Naive thymus-derived CD4-positive, alpha-beta T cell (primary cell): ENCODE measurements around the gene CORO2B. TPM values are rescaled to one million over a fixed set of nuclear protein-coding genes. Genes with fewer than 3 reads are reported as not detected.

ENCODE experiments used
- ATAC-seq: fragments of 150-1000 bp; cut with Tn5 transposase; 2 replicates; pipeline ENCODE4 v1.10.0; 2021; ENCODE audit warnings: mild to moderate bottlenecking, moderate library complexity
- CTCF ChIA-PET: fragments of 350-600 bp; sonication (Branson Sonifier 250); formaldehyde crosslinking; loops from one replicate; lab custom pipeline; 2021; ENCODE audit warnings: antibody characterized with exemption; lab: Charles Lee
- POLR2A ChIA-PET: fragments of 350-600 bp; sonication (Branson Sonifier 250); formaldehyde crosslinking; loops from one replicate; lab custom pipeline; 2021; ENCODE audit warnings: antibody characterized with exemption, inconsistent platforms; lab: Charles Lee
- DNase-seq, 9 donors: peaks; one replicate each; pipeline versions ENCODE4 v3.0.0 to v3.0.0-alpha.2; 2020 to 2022; ENCODE audit warnings: mixed read lengths in 1 of 9
- H3K27ac ChIP-seq: one replicate; pipeline ENCODE4 v1.7.0; 2013; ENCODE audit warnings: mild to moderate bottlenecking, low read depth, low read length, moderate library complexity
- H3K27me3 ChIP-seq, 2 donors: one replicate each; pipeline ENCODE4 v1.7.0; 2013; ENCODE audit warnings: low read length in 2 of 2, mild to moderate bottlenecking in 2 of 2, moderate library complexity in 2 of 2; ENCODE audit not compliant: control insufficient read depth in 2 of 2, insufficient read depth in 2 of 2
- H3K36me3 ChIP-seq, 3 experiments: 1 replicate in 2 of 3; 2 replicates in 1 of 3; pipeline ENCODE4 v1.7.0; 2013; ENCODE audit warnings: low read length in 3 of 3, mild to moderate bottlenecking in 3 of 3, moderate library complexity in 1 of 3; ENCODE audit not compliant: insufficient read depth in 3 of 3, control insufficient read depth in 2 of 3
- H3K4me1 ChIP-seq, 2 donors: one replicate each; pipeline ENCODE4 v1.7.0; 2013; ENCODE audit warnings: low read length in 2 of 2, mild to moderate bottlenecking in 2 of 2, moderate library complexity in 1 of 2; ENCODE audit not compliant: control insufficient read depth in 2 of 2, insufficient read depth in 2 of 2
- H3K4me3 ChIP-seq: 2 replicates; pipeline ENCODE4 v1.7.0; 2013; ENCODE audit warnings: mild to moderate bottlenecking, low read length
- H3K9me3 ChIP-seq, 3 experiments: 1 replicate in 2 of 3; 2 replicates in 1 of 3; pipeline ENCODE4 v1.7.0; 2013; ENCODE audit warnings: low read length in 3 of 3; ENCODE audit not compliant: control insufficient read depth in 2 of 3
- H3K27ac Mint-ChIP-seq, 9 donors: one replicate each; pipeline ENCODE4 v1.8.0; 2020 to 2022; ENCODE audit warnings: mixed read lengths in 9 of 9, mild to moderate bottlenecking in 8 of 9, moderate library complexity in 5 of 9, inconsistent platforms in 2 of 9
- H3K27me3 Mint-ChIP-seq, 5 donors: one replicate each; pipeline ENCODE4 v1.8.0; 2021 to 2022; ENCODE audit warnings: mixed read lengths in 5 of 5, mild to moderate bottlenecking in 1 of 5
- H3K36me3 Mint-ChIP-seq, 5 donors: one replicate each; pipeline ENCODE4 v1.8.0; 2020 to 2022; ENCODE audit warnings: mixed read lengths in 5 of 5, mild to moderate bottlenecking in 3 of 5, inconsistent platforms in 1 of 5
- H3K4me1 Mint-ChIP-seq, 7 donors: one replicate each; pipeline ENCODE4 v1.8.0; 2020 to 2022; ENCODE audit warnings: mixed read lengths in 7 of 7, mild to moderate bottlenecking in 3 of 7, inconsistent platforms in 1 of 7
- H3K4me3 Mint-ChIP-seq, 10 donors: one replicate each; pipeline ENCODE4 v1.8.0; 2020 to 2022; ENCODE audit warnings: mild to moderate bottlenecking in 10 of 10, mixed read lengths in 10 of 10, moderate library complexity in 6 of 10, inconsistent platforms in 2 of 10
- H3K9me3 Mint-ChIP-seq, 11 donors: one replicate each; pipeline ENCODE4 v1.8.0; 2020 to 2022; ENCODE audit warnings: mixed read lengths in 11 of 11, mild to moderate bottlenecking in 4 of 11, inconsistent platforms in 1 of 11, moderate library complexity in 1 of 11
- intact Hi-C, 2 donors: fragments of 100-400 bp; cut with micrococcal nuclease; formaldehyde crosslinking; loops; one replicate each; pipeline ENCODE4 v1.15.1; 2023
- polyA plus RNA-seq, 2 donors: library from polyadenylated mRNA; unstranded; fragments of 300-500 nt; fragmentation: Illumina TruSeq; gene quantifications; one replicate each; pipeline ENCODE4 v1.2.3, GENCODE V29; 2021
- total RNA-seq, 6 experiments: library from RNA in 5 of 6; stranded (reverse) in 5 of 6; gene quantifications; 1 replicate in 5 of 6; 2 replicates in 1 of 6; pipeline ENCODE4 v1.2.3 and lab custom pipeline; 2021 to 2026

The CORO2B gene
- total and polyA plus RNA-seq, 7 experiments from 2014 or later: 0.15 TPM; not detected in 6

DNA sequence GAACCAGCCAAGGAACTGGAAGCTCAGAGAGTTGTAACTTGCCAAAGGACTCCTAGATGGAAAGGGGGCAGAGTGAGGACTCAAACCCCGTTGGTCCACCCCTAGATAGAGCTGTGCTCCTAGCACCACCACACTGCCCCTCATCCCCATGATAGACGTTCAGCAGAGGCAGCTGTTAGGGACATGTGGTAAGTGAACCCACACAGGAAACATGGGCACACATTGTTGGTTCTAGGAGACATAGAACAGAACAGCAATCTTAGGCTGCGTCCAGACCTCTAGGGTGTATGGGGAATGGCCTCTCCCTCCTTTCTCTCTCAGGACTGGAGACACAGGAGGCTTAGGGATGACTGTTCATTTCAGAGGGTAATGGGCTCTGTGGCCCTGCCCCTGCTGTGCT lies 139.2 kb downstream of the CORO2B start:
- intact Hi-C loops: no loop called here
- POLR2A ChIA-PET: no interaction called here
- CTCF ChIA-PET: interaction anchor here (0.6 kb wide), 1 partner anchor 47 kb away, joined by 3 read pairs; no protein-coding TSS in a partner anchor
- no peaks in the 10 kb centered on the region for H3K4me1 Mint-ChIP-seq
- Histone ChIP-seq H3K27me3 (no peaks in the 10 kb centered on the region), H3K36me3 (no peaks in the 10 kb centered on the region), H3K4me1 (no peaks in the 10 kb centered on the region), H3K9me3 (no peaks in the 10 kb centered on the region), H3K27ac (no peak overlapping the region), H3K4me3 (no peak overlapping the region)
- H3K36me3 Mint-ChIP-seq: peaks cover 0 to 4% (median 0%) of the 10 kb centered on the region in 5 donors
- H3K4me3 Mint-ChIP-seq: no peak overlapping the region
- no peaks in the 10 kb centered on the region for H3K9me3 Mint-ChIP-seq
- DNase-seq (no peak), ATAC-seq (no peak)
- H3K27me3 Mint-ChIP-seq: peaks cover 4 to 16% (median 14%) of the 10 kb centered on the region in 5 donors
- H3K27ac Mint-ChIP-seq: no peak overlapping the region

DNA sequence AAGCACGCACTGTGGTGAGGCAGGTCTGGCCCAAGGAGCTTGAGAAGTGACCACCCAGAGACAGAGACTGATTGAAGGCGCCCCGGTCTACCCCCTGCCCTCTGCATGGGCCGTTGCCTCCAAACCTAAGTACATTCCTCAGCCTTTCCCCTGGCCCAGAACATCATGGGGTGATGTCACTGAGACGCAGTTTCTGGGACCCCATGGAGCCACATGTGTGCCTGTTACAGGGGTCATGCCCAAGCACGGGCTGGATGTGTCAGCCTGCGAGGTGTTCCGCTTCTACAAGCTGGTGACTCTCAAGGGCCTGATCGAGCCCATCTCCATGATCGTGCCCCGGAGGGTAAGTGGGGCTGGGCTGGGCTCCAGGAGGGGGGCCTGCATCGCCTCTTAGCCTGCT lies 139.7 kb downstream of the CORO2B start:
- Mint-ChIP-seq H3K4me1 (no peaks in the 10 kb centered on the region), H3K27me3 (peaks cover 4 to 16% (median 14%) of the 10 kb centered on the region in 5 donors), H3K36me3 (peaks cover 0 to 4% (median 0%) of the 10 kb centered on the region in 5 donors), H3K9me3 (no peaks in the 10 kb centered on the region), H3K4me3 (no peak overlapping the region), H3K27ac (no peak overlapping the region)
- Histone ChIP-seq H3K27ac (no peak overlapping the region), H3K9me3 (no peaks in the 10 kb centered on the region), H3K36me3 (no peaks in the 10 kb centered on the region), H3K27me3 (no peaks in the 10 kb centered on the region), H3K4me1 (no peaks in the 10 kb centered on the region), H3K4me3 (no peak overlapping the region)
- DNase-seq: no peak
- intact Hi-C loops: no loop called here
- ChIA-PET CTCF (no interaction called here), POLR2A (no interaction called here)
- no peak for ATAC-seq

- H3K9me3 ChIP-seq: no peaks in the 10 kb centered on the region
- CTCF ChIA-PET: no interaction called here
- POLR2A ChIA-PET: no interaction called here
- H3K4me1 Mint-ChIP-seq: no peaks in the 10 kb centered on the region
- H3K27ac Mint-ChIP-seq: no peak overlapping the region
- H3K36me3 Mint-ChIP-seq: peaks cover 0 to 4% (median 0%) of the 10 kb centered on the region in 5 donors
- no peaks in the 10 kb centered on the region for H3K4me1 ChIP-seq
- ATAC-seq (no peak), DNase-seq (no peak)
- H3K9me3 Mint-ChIP-seq: no peaks in the 10 kb centered on the region
- H3K27me3 Mint-ChIP-seq: peaks cover 4 to 14% (median 11%) of the 10 kb centered on the region in 5 donors
- no peak overlapping the region for H3K27ac ChIP-seq
- H3K4me3 Mint-ChIP-seq: no peak overlapping the region
- no peaks in the 10 kb centered on the region for H3K27me3 ChIP-seq
- H3K36me3 ChIP-seq: no peaks in the 10 kb centered on the region
- H3K4me3 ChIP-seq: no peak overlapping the region
- intact Hi-C loops: no loop called here
Observed at GRCh38 chr15:68719051-68719450, 140.3 kb downstream of the CORO2B start.

- no peaks in the 10 kb centered on the region for H3K9me3 ChIP-seq
- ChIA-PET POLR2A (no interaction called here), CTCF (interaction anchor here (1.3 kb wide), 1 partner anchor 156 kb away, joined by 4 read pairs; no protein-coding TSS in a partner anchor)
- ATAC-seq (no peak), DNase-seq (no peak)
- H3K36me3 ChIP-seq: no peaks in the 10 kb centered on the region
- H3K4me1 ChIP-seq: no peaks in the 10 kb centered on the region
- no peak overlapping the region for H3K27ac ChIP-seq
- H3K9me3 Mint-ChIP-seq: no peaks in the 10 kb centered on the region
- peaks cover 4 to 17% (median 11%) of the 10 kb centered on the region in 5 donors for H3K27me3 Mint-ChIP-seq
- H3K27ac Mint-ChIP-seq: no peak overlapping the region
- H3K36me3 Mint-ChIP-seq: peaks cover 0 to 4% (median 0%) of the 10 kb centered on the region in 5 donors
- intact Hi-C loops: no loop called here
- H3K4me3 Mint-ChIP-seq: no peak overlapping the region
- H3K4me1 Mint-ChIP-seq: no peaks in the 10 kb centered on the region
- H3K4me3 ChIP-seq: no peak overlapping the region
- no peaks in the 10 kb centered on the region for H3K27me3 ChIP-seq
Observed at GRCh38 chr15:68719672-68720071, 140.9 kb downstream of the CORO2B start.

DNA sequence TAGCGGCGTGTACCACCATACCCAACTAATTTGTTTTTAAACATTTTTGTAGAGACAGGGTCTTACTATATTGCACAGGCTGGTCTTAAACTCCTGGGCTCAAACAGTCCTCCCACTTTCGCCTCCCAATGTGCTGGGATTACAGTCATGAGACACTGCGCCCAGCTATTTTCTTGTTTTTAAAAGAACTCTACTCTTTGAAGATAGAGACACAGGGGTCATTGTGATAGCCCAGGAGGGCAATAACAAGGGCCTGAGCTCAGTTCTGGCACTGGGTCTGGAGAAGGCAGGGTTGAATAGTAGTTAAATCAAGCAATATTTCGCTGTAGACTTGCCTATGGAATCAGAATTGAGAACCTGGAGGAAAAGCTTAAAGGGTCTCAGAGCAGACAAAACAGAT lies 143.1 kb downstream of the CORO2B start:
- no peak overlapping the region for H3K27ac Mint-ChIP-seq
- H3K36me3 Mint-ChIP-seq: no peaks in the 10 kb centered on the region
- Histone ChIP-seq H3K27ac (no peak overlapping the region), H3K9me3 (no peaks in the 10 kb centered on the region), H3K4me1 (no peaks in the 10 kb centered on the region), H3K36me3 (no peaks in the 10 kb centered on the region), H3K27me3 (no peaks in the 10 kb centered on the region), H3K4me3 (no peak overlapping the region)
- H3K4me3 Mint-ChIP-seq: no peak overlapping the region
- H3K4me1 Mint-ChIP-seq: no peaks in the 10 kb centered on the region
- DNase-seq (no peak), ATAC-seq (no peak)
- POLR2A ChIA-PET: no interaction called here
- CTCF ChIA-PET: no interaction called here
- no peaks in the 10 kb centered on the region for H3K9me3 Mint-ChIP-seq
- intact Hi-C loops: no loop called here
- peaks cover 0 to 6% (median 4%) of the 10 kb centered on the region in 5 donors for H3K27me3 Mint-ChIP-seq

- H3K4me3 ChIP-seq: no peak overlapping the region
- intact Hi-C loops: no loop called here
- H3K36me3 ChIP-seq: no peaks in the 10 kb centered on the region
- POLR2A ChIA-PET: no interaction called here
- Mint-ChIP-seq H3K4me3 (no peak overlapping the region), H3K4me1 (no peaks in the 10 kb centered on the region), H3K27me3 (peaks cover 0 to 6% (median 4%) of the 10 kb centered on the region in 5 donors), H3K9me3 (no peaks in the 10 kb centered on the region), H3K36me3 (no peaks in the 10 kb centered on the region), H3K27ac (no peak overlapping the region)
- H3K27me3 ChIP-seq: no peaks in the 10 kb centered on the region
- no peaks in the 10 kb centered on the region for H3K9me3 ChIP-seq
- no peak overlapping the region for H3K27ac ChIP-seq
- H3K4me1 ChIP-seq: no peaks in the 10 kb centered on the region
- DNase-seq: no peak
- no peak for ATAC-seq
- CTCF ChIA-PET: no interaction called here
Observed at GRCh38 chr15:68725736-68726135, 146.9 kb downstream of the CORO2B start.

DNA sequence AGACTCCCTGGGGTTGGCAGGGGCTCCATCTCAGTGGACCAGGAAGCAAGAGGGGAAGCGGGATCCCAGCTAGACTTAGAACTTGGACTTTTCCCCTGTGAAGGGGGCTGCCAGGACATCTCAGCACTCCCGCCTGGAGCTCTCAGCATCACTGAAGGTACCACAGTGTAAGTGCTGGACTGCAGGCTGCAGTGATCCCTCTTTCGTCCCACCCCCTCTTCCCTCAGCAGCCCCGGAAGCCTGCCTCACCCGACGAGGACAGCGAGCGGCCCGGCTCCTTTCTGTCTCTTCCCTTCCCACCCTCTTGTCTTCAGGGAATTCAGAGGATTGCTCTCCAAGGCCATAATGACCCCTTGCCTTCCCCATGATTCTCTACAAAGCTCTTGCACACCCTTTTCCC lies 147.5 kb downstream of the CORO2B start:
- Mint-ChIP-seq H3K4me3 (no peak overlapping the region), H3K9me3 (no peaks in the 10 kb centered on the region), H3K27me3 (peaks cover 0 to 6% (median 4%) of the 10 kb centered on the region in 5 donors), H3K4me1 (no peaks in the 10 kb centered on the region), H3K36me3 (no peaks in the 10 kb centered on the region), H3K27ac (no peak overlapping the region)
- H3K4me3 ChIP-seq: no peak overlapping the region
- H3K27me3 ChIP-seq: no peaks in the 10 kb centered on the region
- no peak overlapping the region for H3K27ac ChIP-seq
- H3K36me3 ChIP-seq: no peaks in the 10 kb centered on the region
- H3K4me1 ChIP-seq: no peaks in the 10 kb centered on the region
- DNase-seq (no peak), ATAC-seq (no peak)
- no peaks in the 10 kb centered on the region for H3K9me3 ChIP-seq
- ChIA-PET POLR2A (no interaction called here), CTCF (no interaction called here)
- intact Hi-C loops: no loop called here
